HG03342 (cell line): Measurements from ENCODE around the gene WFDC1.

Source experiments
- ATAC-seq: cut with Tn5 transposase; IDR thresholded peaks from one replicate; pipeline ENCODE4 v1.9.1; 2021; ENCODE audit warnings: mild to moderate bottlenecking, moderate library complexity; ENCODE audit not compliant: unreplicated experiment

Gene WFDC1

DNA sequence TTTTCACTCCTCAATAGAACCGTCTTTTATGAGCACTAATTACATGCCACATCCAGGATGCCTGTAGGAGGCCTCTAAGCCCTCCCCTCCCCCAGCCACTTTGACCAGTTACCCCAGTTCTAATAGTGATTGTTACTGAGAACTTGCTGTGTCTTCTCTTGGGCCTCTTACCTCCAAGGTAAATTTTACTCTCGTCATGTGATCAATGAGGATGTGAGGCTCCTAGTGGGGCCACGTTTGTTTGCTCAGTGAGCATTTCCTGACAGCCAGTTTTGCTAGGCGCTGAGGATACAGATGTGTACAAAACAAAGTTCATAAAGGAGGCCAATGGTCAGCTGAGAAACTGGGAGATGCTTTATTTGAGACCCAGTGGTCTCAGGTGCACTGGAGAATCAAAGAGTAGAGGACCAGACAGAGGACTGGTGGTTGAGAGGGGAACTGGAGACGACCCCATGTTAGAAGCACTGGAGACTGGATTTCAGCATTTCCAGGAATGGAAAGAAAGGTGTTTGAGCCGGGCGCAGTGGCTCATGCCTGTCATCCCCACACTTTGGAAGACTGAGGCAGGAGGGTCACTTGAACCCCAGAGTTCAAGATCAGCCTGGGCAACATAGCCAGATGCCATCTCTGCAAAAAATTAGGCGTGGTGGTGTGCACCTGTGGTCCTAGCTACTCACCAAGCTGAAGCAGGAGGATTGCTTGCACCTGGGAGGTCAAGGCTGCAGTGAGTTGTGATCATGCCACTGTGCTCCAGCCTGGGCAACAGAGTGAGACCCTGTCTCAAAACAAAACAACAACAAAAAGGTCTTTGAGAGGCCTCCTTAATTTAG, 76.3 kb downstream of the WFDC1 start:
- no peak for ATAC-seq

DNA sequence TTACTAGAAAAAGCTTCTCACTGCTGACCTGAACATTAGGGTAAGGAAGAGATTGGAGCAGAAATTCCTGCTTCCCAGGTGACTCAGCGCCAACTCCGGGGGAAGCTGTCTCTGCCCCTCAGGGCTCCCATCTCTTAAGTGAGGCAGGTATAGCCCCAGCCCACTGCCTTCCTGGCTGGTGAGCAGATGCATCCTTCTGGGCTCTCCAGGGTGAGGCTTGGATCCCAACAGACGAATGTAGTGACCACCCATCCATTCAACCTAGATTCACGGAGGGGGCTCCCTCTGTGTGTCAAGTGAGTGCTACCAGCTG, 76.8 kb downstream of the WFDC1 start:
- ATAC-seq = no peak

DNA sequence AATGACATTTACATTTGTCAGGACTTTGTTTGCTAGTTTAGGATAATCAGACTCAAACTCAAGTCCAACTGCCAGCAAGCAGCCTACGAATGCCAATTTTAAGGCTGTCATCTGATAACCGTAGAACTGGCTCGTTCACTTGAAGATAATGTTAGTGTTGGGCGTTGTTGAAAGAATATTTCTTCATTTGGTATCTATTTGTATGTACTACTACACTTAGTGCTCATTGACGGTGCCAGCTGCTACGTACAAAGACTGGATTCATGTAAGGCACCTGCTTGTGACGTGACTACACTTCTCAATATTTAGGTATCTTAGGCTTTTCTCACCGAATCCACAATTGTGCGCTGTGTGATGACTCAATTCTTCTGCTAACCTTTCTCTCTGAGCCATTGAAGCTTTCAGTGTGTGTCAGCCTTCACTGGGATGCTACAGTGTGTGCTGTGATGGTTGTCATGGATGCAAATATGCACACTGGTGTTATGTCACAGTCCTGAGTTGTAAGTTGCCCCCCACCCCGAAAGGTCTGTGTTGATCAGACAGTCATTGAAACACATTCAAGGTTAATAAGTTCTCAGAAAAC, 79.3 kb downstream of the WFDC1 start:
- no peak for ATAC-seq

DNA sequence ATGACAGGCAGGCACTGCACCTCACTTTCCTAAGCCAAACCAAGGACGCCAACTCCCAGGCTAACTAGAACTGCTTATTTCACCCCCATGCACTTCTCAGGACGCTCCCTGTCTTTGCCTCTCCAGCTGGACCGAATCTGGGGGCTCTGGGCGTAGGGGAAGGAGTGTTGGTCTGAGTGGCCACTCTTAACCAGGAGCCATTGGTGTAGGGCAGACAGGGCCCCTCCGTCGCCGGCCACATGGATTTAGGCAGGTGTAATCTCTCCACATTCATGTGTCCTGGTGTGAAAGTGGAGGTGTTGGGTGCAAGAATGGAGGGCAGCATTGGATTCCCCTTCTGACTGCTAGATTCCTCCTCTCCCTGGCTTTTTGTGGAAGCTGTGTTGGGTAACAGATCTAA, 83.4 kb downstream of the WFDC1 start:
- ATAC-seq = no peak

DNA sequence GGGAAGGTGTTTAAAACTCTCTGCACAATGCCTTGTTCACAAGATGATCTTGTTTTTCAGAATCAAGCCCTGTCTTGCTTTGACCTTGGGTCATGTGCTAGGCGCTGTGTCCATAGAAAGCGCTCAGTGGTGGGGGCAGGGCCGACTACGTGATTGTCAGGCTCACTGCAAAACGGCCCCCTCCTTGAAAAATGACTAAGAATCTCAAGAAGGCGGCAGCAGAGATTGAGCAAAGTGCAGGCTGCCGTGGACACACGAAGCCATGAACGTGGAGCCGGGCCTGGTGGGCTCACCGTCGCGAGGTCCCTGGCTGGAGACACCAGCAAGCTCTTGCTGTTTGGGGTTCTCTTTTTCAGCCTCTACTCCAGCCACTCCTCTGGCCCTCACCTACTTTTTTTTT, 83.9 kb downstream of the WFDC1 start:
- no peak for ATAC-seq

DNA sequence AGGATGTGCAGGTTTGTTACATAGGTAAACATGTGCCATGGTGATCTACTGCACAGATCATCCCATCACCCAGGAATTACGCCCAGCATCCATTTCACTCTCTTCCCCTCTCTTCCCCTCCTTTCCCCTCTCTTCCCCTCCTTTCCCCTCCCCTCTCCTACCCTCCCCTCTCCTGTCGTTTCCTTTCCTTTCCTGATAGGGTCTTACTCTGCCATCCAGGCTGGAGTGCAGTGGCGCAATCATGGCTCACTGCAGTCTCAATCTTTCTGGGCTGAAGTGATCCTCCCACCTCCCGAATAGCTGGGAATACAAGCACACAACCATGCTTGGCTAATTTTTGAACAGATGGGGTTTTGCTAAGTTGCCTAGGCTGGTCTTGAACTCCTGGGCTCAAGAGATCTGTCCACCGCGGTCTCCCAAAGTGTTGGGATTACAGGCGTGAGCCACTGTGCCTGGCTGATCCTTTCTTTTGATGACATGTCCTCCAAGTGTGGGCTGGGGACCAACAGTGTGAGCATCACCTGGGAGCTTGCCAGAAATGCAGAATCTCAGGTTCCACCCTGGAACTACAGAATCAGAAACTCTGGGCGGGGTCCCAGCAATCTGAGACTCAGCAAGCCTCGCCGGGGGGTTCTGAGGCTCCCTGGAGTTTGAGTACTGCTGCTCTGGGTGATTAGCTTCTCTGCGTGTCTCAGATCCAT, 84.5 kb downstream of the WFDC1 start:
- ATAC-seq = no peak
